ENCODE results near the gene TTC13.

The TTC13 gene

GRCh38 chr1:230864441-230864840, 114.2 kb downstream of the TTC13 start:
- H3K36me3 Mint-ChIP-seq (ENCODE audit: low read depth): peaks cover 10% of the 10 kb centered on the region
- intact Hi-C loops (cut with micrococcal nuclease): no loop called here
- H3K27me3 Mint-ChIP-seq: peaks cover 32% of the 10 kb centered on the region
- H3K27ac Mint-ChIP-seq: no peak overlapping the region
- H3K9me3 Mint-ChIP-seq: no peaks in the 10 kb centered on the region
- no peak overlapping the region for H3K4me3 Mint-ChIP-seq
- H3K4me1 Mint-ChIP-seq (ENCODE audit: low read depth): peaks cover 33% of the 10 kb centered on the region

- Mint-ChIP-seq H3K4me3 (no peak overlapping the region), H3K4me1 (ENCODE audit: low read depth) (peaks cover 27% of the 10 kb centered on the region), H3K27me3 (peaks cover 24% of the 10 kb centered on the region), H3K36me3 (ENCODE audit: low read depth) (peaks cover 5% of the 10 kb centered on the region), H3K9me3 (no peaks in the 10 kb centered on the region), H3K27ac (no peak overlapping the region)
- intact Hi-C loops (cut with micrococcal nuclease): no loop called here
These were observed 115.2 kb downstream of the TTC13 start for GRCh38 chr1:230863449-230863848.

- intact Hi-C loops (cut with micrococcal nuclease): no loop called here
- Mint-ChIP-seq H3K4me3 (no peak overlapping the region), H3K27me3 (peaks cover 14% of the 10 kb centered on the region), H3K9me3 (no peaks in the 10 kb centered on the region), H3K36me3 (ENCODE audit: low read depth) (no peaks in the 10 kb centered on the region), H3K27ac (no peak overlapping the region), H3K4me1 (ENCODE audit: low read depth) (peaks cover 19% of the 10 kb centered on the region)
These were observed 116.6 kb downstream of the TTC13 start for GRCh38 chr1:230861970-230862595.

GRCh38 chr1:230861489-230861888, 117.2 kb downstream of the TTC13 start:
- Mint-ChIP-seq H3K27ac (no peak overlapping the region), H3K4me1 (ENCODE audit: low read depth) (peaks cover 14% of the 10 kb centered on the region), H3K36me3 (ENCODE audit: low read depth) (no peaks in the 10 kb centered on the region), H3K4me3 (no peak overlapping the region), H3K27me3 (peaks cover 8% of the 10 kb centered on the region), H3K9me3 (no peaks in the 10 kb centered on the region)
- intact Hi-C loops (cut with micrococcal nuclease): no loop called here

GRCh38 chr1:230860617-230861384, 117.9 kb downstream of the TTC13 start:
- H3K4me1 Mint-ChIP-seq (ENCODE audit: low read depth): peaks cover 14% of the 10 kb centered on the region
- no peaks in the 10 kb centered on the region for H3K9me3 Mint-ChIP-seq
- intact Hi-C loops (cut with micrococcal nuclease): no loop called here
- H3K4me3 Mint-ChIP-seq: no peak overlapping the region
- H3K27me3 Mint-ChIP-seq: peaks cover 6% of the 10 kb centered on the region
- no peak overlapping the region for H3K27ac Mint-ChIP-seq
- no peaks in the 10 kb centered on the region for H3K36me3 Mint-ChIP-seq (ENCODE audit: low read depth)

GRCh38 chr1:230858918-230859729, 119.5 kb downstream of the TTC13 start:
- peaks cover 14% of the 10 kb centered on the region for H3K4me1 Mint-ChIP-seq (ENCODE audit: low read depth)
- H3K4me3 Mint-ChIP-seq: no peak overlapping the region
- H3K9me3 Mint-ChIP-seq: no peaks in the 10 kb centered on the region
- no peaks in the 10 kb centered on the region for H3K27me3 Mint-ChIP-seq
- H3K27ac Mint-ChIP-seq: no peak overlapping the region
- no peaks in the 10 kb centered on the region for H3K36me3 Mint-ChIP-seq (ENCODE audit: low read depth)
- intact Hi-C loops (cut with micrococcal nuclease): no loop called here

GRCh38 chr1:230858236-230858820, 120.3 kb downstream of the TTC13 start:
- Mint-ChIP-seq H3K4me3 (no peak overlapping the region), H3K4me1 (ENCODE audit: low read depth) (peaks cover 10% of the 10 kb centered on the region), H3K27me3 (no peaks in the 10 kb centered on the region), H3K27ac (no peak overlapping the region), H3K36me3 (ENCODE audit: low read depth) (no peaks in the 10 kb centered on the region), H3K9me3 (no peaks in the 10 kb centered on the region)
- intact Hi-C loops (cut with micrococcal nuclease): no loop called here

GRCh38 chr1:230857822-230858221, 120.8 kb downstream of the TTC13 start:
- no peaks in the 10 kb centered on the region for H3K36me3 Mint-ChIP-seq (ENCODE audit: low read depth)
- H3K4me1 Mint-ChIP-seq (ENCODE audit: low read depth): peaks cover 7% of the 10 kb centered on the region
- no peak overlapping the region for H3K4me3 Mint-ChIP-seq
- peaks cover 4% of the 10 kb centered on the region for H3K9me3 Mint-ChIP-seq
- H3K27ac Mint-ChIP-seq: no peak overlapping the region
- no peaks in the 10 kb centered on the region for H3K27me3 Mint-ChIP-seq
- intact Hi-C loops (cut with micrococcal nuclease): no loop called here

GRCh38 chr1:230857077-230857476, 121.6 kb downstream of the TTC13 start:
- no peak overlapping the region for H3K27ac Mint-ChIP-seq
- no peaks in the 10 kb centered on the region for H3K27me3 Mint-ChIP-seq
- peaks cover 7% of the 10 kb centered on the region for H3K4me1 Mint-ChIP-seq (ENCODE audit: low read depth)
- H3K36me3 Mint-ChIP-seq (ENCODE audit: low read depth): no peaks in the 10 kb centered on the region
- intact Hi-C loops (cut with micrococcal nuclease): no loop called here
- H3K4me3 Mint-ChIP-seq: no peak overlapping the region
- H3K9me3 Mint-ChIP-seq: peaks cover 7% of the 10 kb centered on the region

Measured in dendritic cell treated with granulocyte-macrophage colony-stimulating factor and Interleukin-4, amounts not matched to agents 40 ng/mL and 50 ng/mL, for 4 days (primary cell).